WERI-Rb-1 (cell line): ENCODE measurements around the gene NUP188.

Experiments used
- DNase-seq: peaks from one replicate; pipeline ENCODE4 v3.0.0-alpha.2; 2020
- H3K27ac ChIP-seq: fragments of 250-450 bp; sonication (Bioruptor Pico); 2 replicates; pipeline ENCODE4 v1.5.1; 2020; ENCODE audit warnings: mild to moderate bottlenecking, moderate library complexity
- H3K27me3 ChIP-seq: fragments of 250-450 bp; sonication (Bioruptor Pico); 2 replicates; pipeline ENCODE4 v1.5.1; 2021; ENCODE audit warnings: mild to moderate bottlenecking, low read depth, moderate library complexity; ENCODE audit not compliant: insufficient read depth, severe bottlenecking
- H3K36me3 ChIP-seq: fragments of 250-450 bp; sonication (Bioruptor Pico); 2 replicates; pipeline ENCODE4 v1.5.1; 2020; ENCODE audit warnings: mild to moderate bottlenecking, moderate library complexity
- H3K4me3 ChIP-seq: 2 replicates; pipeline ENCODE4 v1.5.1; 2011; ENCODE audit warnings: low read depth, mild to moderate bottlenecking, control low read depth, low read length
- H3K9me3 ChIP-seq: fragments of 250-450 bp; sonication (Bioruptor Pico); 2 replicates; pipeline ENCODE4 v1.5.1; 2021; ENCODE audit warnings: mild to moderate bottlenecking, moderate library complexity; ENCODE audit not compliant: severe bottlenecking
- TF ChIP-seq, protein P1 (sequence below): IDR thresholded peaks from 2 replicates; pipeline ENCODE4 v1.5.1; 2011; ENCODE audit warnings: low read depth, mild to moderate bottlenecking, control low read depth, inconsistent platforms, low read length

The NUP188 gene

DNA sequence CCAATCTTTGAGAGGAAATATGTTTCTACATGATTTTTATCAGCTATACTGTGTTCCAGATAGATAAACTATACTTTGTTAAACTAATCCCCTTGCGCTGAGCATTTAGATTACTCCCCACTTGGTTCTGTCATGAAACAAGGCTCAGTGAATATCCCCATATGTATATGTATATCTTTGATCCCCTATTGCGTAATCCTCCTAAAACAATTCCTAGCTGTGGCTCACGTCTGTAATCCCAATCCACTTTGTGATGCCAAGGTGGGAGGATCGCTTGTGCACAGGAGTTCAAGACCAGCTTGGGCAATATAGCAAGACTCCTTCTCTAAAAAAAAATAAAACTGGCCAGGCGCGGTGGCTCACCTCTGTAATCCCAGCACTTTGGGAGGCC is 24.0 kb upstream of the NUP188 start:
- DNase-seq, result no peak
- Histone ChIP-seq H3K27ac (no peak overlapping the region; the same call in none of the 2 replicates), H3K36me3 (peaks cover 4% of the 10 kb centered on the region; the same call in 1 of the 2 replicates), H3K27me3 (no peaks in the 10 kb centered on the region), H3K4me3 (no peak overlapping the region), H3K9me3 (no peaks in the 10 kb centered on the region)
- TF ChIP-seq, protein P1, sequence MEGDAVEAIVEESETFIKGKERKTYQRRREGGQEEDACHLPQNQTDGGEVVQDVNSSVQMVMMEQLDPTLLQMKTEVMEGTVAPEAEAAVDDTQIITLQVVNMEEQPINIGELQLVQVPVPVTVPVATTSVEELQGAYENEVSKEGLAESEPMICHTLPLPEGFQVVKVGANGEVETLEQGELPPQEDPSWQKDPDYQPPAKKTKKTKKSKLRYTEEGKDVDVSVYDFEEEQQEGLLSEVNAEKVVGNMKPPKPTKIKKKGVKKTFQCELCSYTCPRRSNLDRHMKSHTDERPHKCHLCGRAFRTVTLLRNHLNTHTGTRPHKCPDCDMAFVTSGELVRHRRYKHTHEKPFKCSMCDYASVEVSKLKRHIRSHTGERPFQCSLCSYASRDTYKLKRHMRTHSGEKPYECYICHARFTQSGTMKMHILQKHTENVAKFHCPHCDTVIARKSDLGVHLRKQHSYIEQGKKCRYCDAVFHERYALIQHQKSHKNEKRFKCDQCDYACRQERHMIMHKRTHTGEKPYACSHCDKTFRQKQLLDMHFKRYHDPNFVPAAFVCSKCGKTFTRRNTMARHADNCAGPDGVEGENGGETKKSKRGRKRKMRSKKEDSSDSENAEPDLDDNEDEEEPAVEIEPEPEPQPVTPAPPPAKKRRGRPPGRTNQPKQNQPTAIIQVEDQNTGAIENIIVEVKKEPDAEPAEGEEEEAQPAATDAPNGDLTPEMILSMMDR, result no peak

- TF ChIP-seq, protein P1, result peak; percentile 85
- no peak overlapping the region for H3K4me3 ChIP-seq
- peak overlapping the region; percentile 33 for H3K27ac ChIP-seq
- no peaks in the 10 kb centered on the region for H3K36me3 ChIP-seq
- H3K9me3 ChIP-seq, result no peaks in the 10 kb centered on the region
- no peaks in the 10 kb centered on the region for H3K27me3 ChIP-seq
- peak; percentile 77 for DNase-seq
Measured at GRCh38 chr9:128927731-128928411, 19.6 kb upstream of the NUP188 start.

DNA sequence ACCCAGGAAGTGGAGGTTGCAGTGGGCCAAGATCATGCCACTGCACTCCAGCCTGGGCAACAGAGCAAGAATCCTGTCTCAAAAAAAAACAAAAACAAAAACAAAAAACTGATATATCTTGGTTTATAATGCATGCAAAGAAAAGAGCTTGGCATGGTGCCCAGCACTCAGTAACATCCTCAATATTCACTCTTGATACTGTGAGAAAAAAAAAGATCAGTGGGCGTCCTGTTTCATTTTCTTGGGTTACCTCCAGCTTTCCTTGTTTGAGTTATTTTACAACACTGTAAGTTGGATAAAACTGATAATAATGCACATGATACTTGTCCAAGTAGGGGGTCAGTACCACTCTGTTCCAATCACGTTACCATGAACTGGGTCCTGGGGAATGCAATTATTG is 18.9 kb upstream of the NUP188 start:
- H3K27me3 ChIP-seq, result no peaks in the 10 kb centered on the region
- H3K36me3 ChIP-seq, result peaks cover 4% of the 10 kb centered on the region; the same call in 1 of the 2 replicates
- no peak for DNase-seq
- no peak overlapping the region for H3K4me3 ChIP-seq
- no peak overlapping the region; the same call in 1 of the 2 replicates for H3K27ac ChIP-seq
- no peaks in the 10 kb centered on the region for H3K9me3 ChIP-seq
- TF ChIP-seq, protein P1, result no peak

GRCh38 chr9:128929560-128929959 is 17.9 kb upstream of the NUP188 start:
- Histone ChIP-seq H3K4me3 (no peak overlapping the region), H3K36me3 (peaks cover 4% of the 10 kb centered on the region; the same call in 1 of the 2 replicates), H3K27ac (no peak overlapping the region), H3K27me3 (no peaks in the 10 kb centered on the region), H3K9me3 (no peaks in the 10 kb centered on the region)
- TF ChIP-seq, protein P1, result no peak
- no peak for DNase-seq

- peaks cover 6% of the 10 kb centered on the region; the same call in 1 of the 2 replicates for H3K36me3 ChIP-seq
- no peak for DNase-seq
- no peaks in the 10 kb centered on the region for H3K9me3 ChIP-seq
- TF ChIP-seq, protein P1, result no peak
- no peak overlapping the region for H3K4me3 ChIP-seq
- H3K27me3 ChIP-seq, result no peaks in the 10 kb centered on the region
- no peak overlapping the region for H3K27ac ChIP-seq
Measured at GRCh38 chr9:128933731-128934130, 13.8 kb upstream of the NUP188 start.
